Nephron (organoid): ENCODE data around the gene MAPK10.

Experiments used
- H3K27ac Mint-ChIP-seq, 3 experiments: 2 replicates each; pipeline ENCODE4 v1.8.0; 2020; ENCODE audit warnings: mixed read lengths in 3 of 3, mild to moderate bottlenecking in 2 of 3, moderate library complexity in 1 of 3
- H3K27me3 Mint-ChIP-seq: 2 replicates; pipeline ENCODE4 v1.8.0; 2021; ENCODE audit warnings: low read depth, mild to moderate bottlenecking, moderate library complexity, mixed read lengths
- H3K36me3 Mint-ChIP-seq: 2 replicates; pipeline ENCODE4 v1.8.0; 2020; ENCODE audit warnings: low read depth, mixed read lengths
- H3K4me1 Mint-ChIP-seq: 2 replicates; pipeline ENCODE4 v1.8.0; 2020; ENCODE audit warnings: mixed read lengths
- H3K4me3 Mint-ChIP-seq, 3 experiments: 2 replicates each; pipeline ENCODE4 v1.8.0; 2020; ENCODE audit warnings: mild to moderate bottlenecking in 3 of 3, mixed read lengths in 3 of 3, moderate library complexity in 2 of 3
- H3K9me3 Mint-ChIP-seq: 2 replicates; pipeline ENCODE4 v1.8.0; 2020; ENCODE audit warnings: mixed read lengths
- CTCF ChIP-seq, 3 experiments: fragments of 200-600 bp; sonication (generic); IDR thresholded peaks; one replicate each; pipeline ENCODE4 v1.5.0; 2021; ENCODE audit warnings: antibody characterized with exemption in 3 of 3; ENCODE audit not compliant: unreplicated experiment in 3 of 3

The MAPK10 gene

GRCh38 chr4:86101841-86102240 lies 258.0 kb downstream of the MAPK10 start:
- Mint-ChIP-seq H3K27ac (peak overlapping the region in 2 of 3 experiments; percentile 2 to 17), H3K36me3 (peaks cover 3% of the 10 kb centered on the region), H3K4me3 (no peak overlapping the region), H3K9me3 (no peaks in the 10 kb centered on the region), H3K27me3 (no peaks in the 10 kb centered on the region), H3K4me1 (no peaks in the 10 kb centered on the region)
- TF ChIP-seq CTCF (IDR thresholded peaks at IDR 0.05; ENCODE audit: unreplicated experiment in 3 of 3): no peak

GRCh38 chr4:86101410-86101809 lies 258.4 kb downstream of the MAPK10 start:
- no peak for TF ChIP-seq CTCF (IDR thresholded peaks at IDR 0.05; ENCODE audit: unreplicated experiment in 3 of 3)
- no peak overlapping the region for H3K4me3 Mint-ChIP-seq
- no peaks in the 10 kb centered on the region for H3K27me3 Mint-ChIP-seq
- H3K27ac Mint-ChIP-seq: peak overlapping the region in 1 of 3 experiments; percentile 17
- no peaks in the 10 kb centered on the region for H3K4me1 Mint-ChIP-seq
- H3K36me3 Mint-ChIP-seq: peaks cover 3% of the 10 kb centered on the region
- no peaks in the 10 kb centered on the region for H3K9me3 Mint-ChIP-seq

GRCh38 chr4:86100539-86101215 lies 259.2 kb downstream of the MAPK10 start:
- H3K9me3 Mint-ChIP-seq: no peaks in the 10 kb centered on the region
- TF ChIP-seq CTCF (IDR thresholded peaks at IDR 0.05; ENCODE audit: unreplicated experiment in 3 of 3): no peak
- H3K27me3 Mint-ChIP-seq: no peaks in the 10 kb centered on the region
- H3K4me1 Mint-ChIP-seq: no peaks in the 10 kb centered on the region
- H3K27ac Mint-ChIP-seq: no peak overlapping the region
- no peak overlapping the region for H3K4me3 Mint-ChIP-seq
- peaks cover 3% of the 10 kb centered on the region for H3K36me3 Mint-ChIP-seq

- Mint-ChIP-seq H3K36me3 (peaks cover 3% of the 10 kb centered on the region), H3K27me3 (no peaks in the 10 kb centered on the region), H3K27ac (no peak overlapping the region)
Observed at GRCh38 chr4:86099348-86099747, 260.5 kb downstream of the MAPK10 start.

GRCh38 chr4:86098691-86099090 lies 261.2 kb downstream of the MAPK10 start:
- Mint-ChIP-seq H3K36me3 (peaks cover 3% of the 10 kb centered on the region), H3K27ac (no peak overlapping the region), H3K4me3 (no peak overlapping the region), H3K4me1 (peaks cover 6% of the 10 kb centered on the region), H3K9me3 (no peaks in the 10 kb centered on the region), H3K27me3 (no peaks in the 10 kb centered on the region)
- no peak for TF ChIP-seq CTCF (IDR thresholded peaks at IDR 0.05; ENCODE audit: unreplicated experiment in 3 of 3)

More at GRCh38 chr4:86099348-86099747, 260.5 kb downstream of the MAPK10 start:
- Mint-ChIP-seq H3K4me3 (no peak overlapping the region), H3K9me3 (no peaks in the 10 kb centered on the region), H3K4me1 (peaks cover 2% of the 10 kb centered on the region)
- no peak for TF ChIP-seq CTCF (IDR thresholded peaks at IDR 0.05; ENCODE audit: unreplicated experiment in 3 of 3)

- Mint-ChIP-seq H3K4me1 (peaks cover 6% of the 10 kb centered on the region), H3K27ac (no peak overlapping the region), H3K9me3 (no peaks in the 10 kb centered on the region), H3K4me3 (no peak overlapping the region), H3K27me3 (no peaks in the 10 kb centered on the region), H3K36me3 (peaks cover 3% of the 10 kb centered on the region)
- TF ChIP-seq CTCF (IDR thresholded peaks at IDR 0.05; ENCODE audit: unreplicated experiment in 3 of 3): no peak
Observed at GRCh38 chr4:86096373-86096772, 263.5 kb downstream of the MAPK10 start.
